A549 (cell line): ENCODE data around the gene SH2D2A. TPM values are rescaled to one million over a fixed set of nuclear protein-coding genes. Genes with fewer than 3 reads are reported as not detected.
A peak's percentile ranks its signal among the peaks of the same experiment; 100 is the strongest.

Source experiments
- ATAC-seq, 2 experiments: fragments of 200-7000 bp in 1 of 2; fragments of >200 bp in 1 of 2; cut with Nextera tagmentation in 1 of 2; cut with Tn5 transposase in 1 of 2; 3 replicates each; pipeline versions ENCODE4 v1.8.0 to v1.9.1; 2018 to 2020; ENCODE audit warnings: mild to moderate bottlenecking in 1 of 2, moderate library complexity in 1 of 2
- CTCF ChIA-PET: fragments of 300-600 bp; sonication (Branson Sonifier 250); formaldehyde crosslinking; extraction: SDS; loops from one replicate; lab custom pipeline; 2021; ENCODE audit warnings: antibody characterized with exemption, inconsistent platforms; lab: Yijun Ruan, JAX
- POLR2A ChIA-PET: fragments of 350-600 bp; formaldehyde crosslinking; extraction: SDS; loops from one replicate; lab custom pipeline; 2021; ENCODE audit warnings: antibody characterized with exemption, inconsistent platforms; lab: Yijun Ruan, JAX
- DNase-seq, 2 experiments: peaks; one replicate each; pipeline versions ENCODE4 v3.0.0 to v3.0.0-alpha.2; 2011 to 2016; ENCODE audit warnings: low read depth in 1 of 2, low spot score in 1 of 2
- FAIRE-seq: peaks from 2 replicates; lab custom pipeline; 2011; peaks lifted over from hg19 to GRCh38; lab: Jason Lieb, UNC
- H3K27ac ChIP-seq, 2 experiments: fragments of >200 bp; sonication (Bioruptor Twin); formaldehyde crosslinking; 3 replicates each; pipeline ENCODE4 v1.5.1; 2016 to 2017
- H3K4me1 ChIP-seq: fragments of >200 bp; sonication (Bioruptor Twin); formaldehyde crosslinking; 3 replicates; pipeline ENCODE4 v1.6.1; 2016
- H3K4me2 ChIP-seq: fragments of >200 bp; sonication (Bioruptor Twin); formaldehyde crosslinking; 3 replicates; pipeline ENCODE4 v1.6.1; 2016
- H3K4me3 ChIP-seq: fragments of >200 bp; sonication (Bioruptor Twin); formaldehyde crosslinking; 3 replicates; pipeline ENCODE4 v1.5.1; 2016
- H3K9me3 ChIP-seq: fragments of >200 bp; sonication (Bioruptor Twin); formaldehyde crosslinking; 3 replicates; pipeline ENCODE4 v1.6.1; 2016
- ATOH8 ChIP-seq: fragments of 250-450 bp; sonication (Bioruptor Pico); IDR thresholded peaks from 2 replicates; pipeline ENCODE4 v1.5.0; 2020; ENCODE audit warnings: low read depth, mild to moderate bottlenecking, moderate library complexity
- BCL3 ChIP-seq: fragments of >200 bp; sonication (Bioruptor Twin); formaldehyde crosslinking; IDR thresholded peaks from 3 replicates; pipeline ENCODE4 v1.6.1; 2016
- BHLHE40 ChIP-seq: IDR thresholded peaks from 2 replicates; pipeline ENCODE4 v1.6.1; 2012; ENCODE audit warnings: low read depth, low read length, inconsistent platforms
- CBX8 ChIP-seq: fragments of 200-600 bp; sonication (generic); IDR thresholded peaks from 2 replicates; pipeline ENCODE4 v1.6.1; 2016
- CEBPB ChIP-seq, 2 experiments: fragments of >200 bp in 1 of 2; sonication (Bioruptor Twin) in 1 of 2; formaldehyde crosslinking in 1 of 2; IDR thresholded peaks; 2 replicates each; pipeline ENCODE4 v1.6.1; 2012 to 2016
- ESRRA ChIP-seq: fragments of 150-350 bp; IDR thresholded peaks from 2 replicates; pipeline ENCODE4 v1.6.1; 2014; ENCODE audit warnings: mild to moderate bottlenecking, low read length, borderline replicate concordance
- GATA3 ChIP-seq: IDR thresholded peaks from 2 replicates; pipeline ENCODE4 v1.6.1; 2012; ENCODE audit warnings: borderline replicate concordance
- HES2 ChIP-seq: fragments of >200 bp; sonication (Bioruptor Twin); formaldehyde crosslinking; IDR thresholded peaks from 2 replicates; pipeline ENCODE4 v1.6.1; 2016
- HEYL ChIP-seq: fragments of 250-450 bp; sonication (Bioruptor Pico); IDR thresholded peaks from 2 replicates; pipeline ENCODE4 v1.8.0; 2021; ENCODE audit warnings: mild to moderate bottlenecking, moderate library complexity
- HMGXB4 ChIP-seq: fragments of 250-450 bp; sonication (Bioruptor Pico); IDR thresholded peaks from 2 replicates; pipeline ENCODE4 v1.5.0; 2021; ENCODE audit warnings: mild to moderate bottlenecking, moderate library complexity, borderline replicate concordance
- HOXB5 ChIP-seq: fragments of 250-450 bp; sonication (Bioruptor Pico); IDR thresholded peaks from 2 replicates; pipeline ENCODE4 v1.5.0; 2020; ENCODE audit warnings: mild to moderate bottlenecking, moderate library complexity
- JUN ChIP-seq, 2 experiments: fragments of >200 bp; sonication (Bioruptor Twin); formaldehyde crosslinking; IDR thresholded peaks; 2 replicates in 1 of 2; 3 replicates in 1 of 2; pipeline ENCODE4 v1.6.1; 2016 to 2017
- KDM1A ChIP-seq: fragments of 200-600 bp; sonication (generic); IDR thresholded peaks from 2 replicates; pipeline ENCODE4 v1.6.1; 2016; ENCODE audit warnings: low read depth, mild to moderate bottlenecking
- KDM5A ChIP-seq: fragments of 200-600 bp; sonication (generic); IDR thresholded peaks from 2 replicates; pipeline ENCODE4 v1.6.1; 2016; ENCODE audit warnings: antibody characterized with exemption, mild to moderate bottlenecking
- MYC ChIP-seq: IDR thresholded peaks from 2 replicates; pipeline ENCODE4 v1.6.1; 2012; ENCODE audit warnings: mild to moderate bottlenecking, inconsistent platforms, low read length, improper control_type of control experiment, borderline replicate concordance
- NPAS2 ChIP-seq: fragments of 250-450 bp; sonication (Bioruptor Pico); IDR thresholded peaks from 2 replicates; pipeline ENCODE4 v1.8.0; 2022; ENCODE audit warnings: mild to moderate bottlenecking, moderate library complexity, borderline replicate concordance
- NR3C1 ChIP-seq: fragments of >200 bp; sonication (Bioruptor Twin); formaldehyde crosslinking; IDR thresholded peaks from 3 replicates; pipeline ENCODE4 v1.6.1; 2017
- POLR2A ChIP-seq: IDR thresholded peaks from 2 replicates; pipeline ENCODE4 v1.6.1; 2012; ENCODE audit warnings: mild to moderate bottlenecking, low read length
- RARB ChIP-seq: fragments of 250-450 bp; sonication (Bioruptor Pico); IDR thresholded peaks from 2 replicates; pipeline ENCODE4 v1.8.0; 2021; ENCODE audit warnings: mild to moderate bottlenecking, moderate library complexity
- RFX5 ChIP-seq: fragments of 450-650 bp; IDR thresholded peaks from 2 replicates; pipeline ENCODE4 v1.7.1; 2014; ENCODE audit warnings: antibody characterized with exemption, mild to moderate bottlenecking, moderate library complexity
- SMC3 ChIP-seq: fragments of >200 bp; sonication (Bioruptor Twin); formaldehyde crosslinking; IDR thresholded peaks from 3 replicates; pipeline ENCODE4 v1.6.1; 2018; ENCODE audit warnings: inconsistent platforms
- SREBF2 ChIP-seq: fragments of 450-650 bp; IDR thresholded peaks from 2 replicates; pipeline ENCODE4 v1.6.1; 2014; ENCODE audit warnings: mild to moderate bottlenecking, moderate library complexity
- USF2 ChIP-seq: fragments of 450-650 bp; IDR thresholded peaks from 2 replicates; pipeline ENCODE4 v1.6.1; 2014; ENCODE audit warnings: antibody characterized with exemption
- ZC3H11A ChIP-seq: fragments of 450-650 bp; IDR thresholded peaks from 2 replicates; pipeline ENCODE4 v1.6.1; 2014; ENCODE audit warnings: antibody characterized with exemption, mild to moderate bottlenecking
- ZFP36 ChIP-seq: fragments of 450-650 bp; IDR thresholded peaks from 2 replicates; pipeline ENCODE4 v1.6.1; 2014; ENCODE audit warnings: borderline replicate concordance; ENCODE audit not compliant: partially characterized antibody
- ZNF302 ChIP-seq: fragments of 250-450 bp; sonication (Bioruptor Pico); IDR thresholded peaks from 2 replicates; pipeline ENCODE4 v1.9.0; 2021; ENCODE audit warnings: inconsistent platforms, mild to moderate bottlenecking, moderate library complexity
- WGBS: methylation state at CpG from one replicate; pipeline ENCODE4 v1.1.6; 2017; ENCODE audit errors: missing lambda C conversion rate; 5-methylcytosine and 5-hydroxymethylcytosine counted together
- polyA plus RNA-seq, 4 experiments: library from polyadenylated mRNA; depleted of rRNA in 3 of 4; stranded (reverse); fragments of >200 nt; fragmentation: RNase III in 1 of 4; extraction: RNeasy Plus Mini Kit Qiagen cat#74134 plus additional on column Dnase treatment in 1 of 4; gene quantifications; 2 replicates in 3 of 4; 3 replicates in 1 of 4; pipeline ENCODE4 v1.2.3, GENCODE V29; 2011 to 2017

Gene SH2D2A
- polyA plus RNA-seq, 2 of the 4 experiments (the other 2 are of a cell fraction), result 1.6 to 1.8 TPM

- TF ChIP-seq HEYL (CRISPR knock-in tag) (no peak), JUN (IDR thresholded peaks at IDR 0.05) (no peak), RFX5 (no peak), RARB (no peak), NR3C1 (no peak)
Observed at GRCh38 chr1:156786640-156787039, 30.0 kb downstream of the SH2D2A start (continued).

GRCh38 chr1:156785458-156785857 lies 31.2 kb downstream of the SH2D2A start:
- Histone ChIP-seq H3K4me2 (no peak overlapping the region), H3K27ac (no peak overlapping the region), H3K9me3 (no peaks in the 10 kb centered on the region), H3K4me1 (peaks cover 8% of the 10 kb centered on the region; the same call in 2 of the 3 replicates), H3K4me3 (no peak overlapping the region)
- no peak for FAIRE-seq
- WGBS, result 96% methylated on average over 6 of the region's 6 CpGs
- ChIA-PET POLR2A (no interaction called here), CTCF (interaction anchor here (0.7 to 8.7 kb wide), 10 partner anchors 11 to 1239 kb away, joined by 3 to 62 read pairs (median 5); partner anchors contain the start of genes ISG20L2, METTL25B, NTRK1 and PRCC)
- TF ChIP-seq MYC (no peak), HES2 (no peak), ESRRA (no peak), KDM5A (no peak), USF2 (no peak), SREBF2 (no peak), RARB (no peak), ATOH8 (CRISPR knock-in tag) (no peak), ZC3H11A (no peak), BCL3 (no peak), ZFP36 (no peak), KDM1A (no peak), CBX8 (no peak), CEBPB (IDR thresholded peaks at IDR 0.05) (no peak), HOXB5 (CRISPR knock-in tag) (no peak)
- DNase-seq, result no peak
- ATAC-seq, result no peak

- peak in 1 of 2 experiments; percentile 14 for DNase-seq
- POLR2A ChIA-PET, result interaction anchor here (0.6 to 1.1 kb wide), 2 partner anchors 53 to 67 kb away, joined by 4 to 7 read pairs; partner anchors contain the start of genes ISG20L2 and METTL25B
- no peak for FAIRE-seq
- no peak for ATAC-seq
- H3K4me3 ChIP-seq, result no peak overlapping the region
- TF ChIP-seq HES2, result no peak
- no peak for TF ChIP-seq NPAS2
- TF ChIP-seq HMGXB4 (CRISPR knock-in tag), result no peak
- no peak for TF ChIP-seq GATA3
- no peak for TF ChIP-seq USF2
- TF ChIP-seq ZNF302 (CRISPR knock-in tag), result no peak
- TF ChIP-seq HOXB5 (CRISPR knock-in tag), result no peak
- no peak for TF ChIP-seq HEYL (CRISPR knock-in tag)
- TF ChIP-seq SMC3, result no peak
- no peak for TF ChIP-seq BHLHE40
- no peak for TF ChIP-seq POLR2A
- H3K4me1 ChIP-seq, result peaks cover 8% of the 10 kb centered on the region; the same call in 2 of the 3 replicates
- CTCF ChIA-PET, result interaction anchor here (1.0 to 8.7 kb wide), 11 partner anchors 10 to 147 kb away, joined by 3 to 62 read pairs (median 6); partner anchors contain the start of genes CRABP2, ISG20L2, METTL25B and NTRK1
- no peak overlapping the region for H3K27ac ChIP-seq
- no peaks in the 10 kb centered on the region for H3K9me3 ChIP-seq
- no peak overlapping the region for H3K4me2 ChIP-seq
Observed at GRCh38 chr1:156781585-156782186, 35.0 kb downstream of the SH2D2A start.
